Hypothalamus (tissue), 51 donors: ENCODE measurements around the gene PRKAR1B.

Experiments
- DNase-seq, 51 donors: peaks; one replicate each; lab custom pipeline; 2025; lab: John Stamatoyannopoulos, UW

The PRKAR1B gene

DNA sequence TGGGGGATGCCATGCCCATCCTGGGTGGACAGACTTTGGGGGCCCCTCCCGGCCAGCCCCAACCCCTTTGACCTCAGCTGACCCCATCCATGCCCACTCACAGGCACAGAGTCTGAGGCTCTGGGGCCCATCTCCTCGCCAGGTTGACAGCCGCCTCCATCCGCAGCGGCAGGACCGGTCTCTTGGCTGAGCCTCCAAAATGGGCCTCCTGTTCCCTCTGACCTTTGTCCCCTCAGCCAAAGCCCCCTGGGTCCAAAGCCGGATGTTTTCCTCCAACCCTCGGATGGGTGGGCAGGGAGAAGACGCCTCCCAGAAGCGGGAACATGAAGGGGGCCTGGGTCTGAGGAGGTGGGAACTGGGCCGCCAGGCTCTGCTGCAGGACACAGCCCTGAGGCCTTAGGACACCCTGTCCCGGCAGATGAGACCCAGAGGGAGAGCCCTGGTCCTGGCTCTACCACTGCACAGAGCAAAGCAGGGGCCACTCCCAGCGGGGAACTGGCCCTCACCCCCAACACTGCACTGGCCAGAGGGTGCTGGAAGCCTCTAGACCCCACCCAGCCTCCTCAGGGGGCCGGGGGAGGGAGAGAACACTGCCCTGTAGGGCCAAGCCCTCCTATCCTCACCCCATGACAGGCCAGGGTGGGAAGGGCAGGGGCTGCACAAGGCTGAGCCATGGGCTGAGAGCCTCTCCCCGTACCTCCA lies 220.0 kb downstream of the PRKAR1B start:
- no peak for DNase-seq

GRCh38 chr7:506391-506831 lies 220.7 kb downstream of the PRKAR1B start:
- no peak for DNase-seq

- DNase-seq, result no peak
These were observed 221.9 kb downstream of the PRKAR1B start for GRCh38 chr7:505171-505570.

DNA sequence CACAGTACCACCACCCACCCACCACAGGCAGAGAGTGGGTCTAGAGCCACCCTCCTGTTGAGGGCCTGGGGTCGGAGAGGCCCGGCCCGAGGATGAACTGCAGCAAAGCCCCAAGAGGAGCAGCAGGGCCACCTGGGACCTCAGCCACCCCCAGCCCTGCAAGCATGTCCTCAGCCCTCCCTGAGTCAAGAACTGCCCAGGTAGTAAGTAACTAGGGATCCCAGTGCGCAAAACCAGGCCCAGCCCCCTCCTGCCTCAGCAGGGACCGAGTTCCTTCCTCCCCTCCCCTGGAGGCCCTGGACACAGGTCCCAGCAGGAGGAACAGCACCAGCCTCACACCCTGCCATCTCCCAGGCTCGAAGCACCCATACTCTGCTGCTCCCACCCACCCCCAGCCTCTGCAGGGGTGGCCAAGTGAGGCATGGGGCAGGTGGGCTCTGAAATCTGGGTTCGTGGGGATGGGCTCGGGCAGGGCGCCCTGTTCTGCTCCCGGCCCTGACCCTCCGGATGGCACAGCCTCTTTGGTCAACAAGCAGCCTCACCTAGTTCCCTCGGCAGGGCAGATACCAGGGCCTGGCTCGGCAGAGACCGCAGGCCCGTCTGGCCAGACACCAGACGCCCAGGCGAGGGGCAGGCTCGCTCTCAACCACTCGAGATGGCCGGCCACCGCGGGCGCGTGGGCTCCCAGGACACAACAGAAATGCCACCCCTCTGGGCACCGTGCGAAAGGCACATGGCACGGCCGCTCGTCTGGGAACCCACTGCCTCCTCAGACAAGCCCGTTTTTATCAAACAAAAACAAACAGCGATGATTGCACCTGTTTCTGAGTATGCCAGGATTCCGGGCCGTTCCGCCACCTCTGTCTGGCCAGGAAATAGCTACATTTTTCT lies 222.6 kb downstream of the PRKAR1B start:
- no peak for DNase-seq

- no peak for DNase-seq
These were observed 223.4 kb downstream of the PRKAR1B start for GRCh38 chr7:503575-504111.

DNA sequence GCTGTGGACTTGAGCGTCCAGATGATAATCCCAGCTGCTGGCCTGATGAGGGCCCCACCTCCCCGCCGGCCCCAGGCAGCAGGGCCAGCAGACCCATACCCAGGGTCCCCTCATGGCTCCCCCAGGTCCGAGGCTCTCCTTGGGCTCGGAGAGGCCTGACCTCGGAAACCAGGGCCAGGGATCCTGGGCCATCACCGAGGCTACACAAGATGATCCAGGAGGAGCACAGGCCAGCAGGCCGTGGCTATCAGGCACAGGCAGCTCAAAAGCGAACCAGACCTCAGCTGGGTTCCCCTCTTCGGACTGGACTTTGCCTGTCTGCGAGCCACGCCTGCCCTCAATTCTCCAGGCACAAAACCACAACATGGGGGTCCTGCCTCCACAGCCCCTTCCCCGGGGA lies 224.8 kb downstream of the PRKAR1B start:
- DNase-seq, result no peak

- no peak for DNase-seq
These were observed 225.6 kb downstream of the PRKAR1B start for GRCh38 chr7:501526-501925.

DNA sequence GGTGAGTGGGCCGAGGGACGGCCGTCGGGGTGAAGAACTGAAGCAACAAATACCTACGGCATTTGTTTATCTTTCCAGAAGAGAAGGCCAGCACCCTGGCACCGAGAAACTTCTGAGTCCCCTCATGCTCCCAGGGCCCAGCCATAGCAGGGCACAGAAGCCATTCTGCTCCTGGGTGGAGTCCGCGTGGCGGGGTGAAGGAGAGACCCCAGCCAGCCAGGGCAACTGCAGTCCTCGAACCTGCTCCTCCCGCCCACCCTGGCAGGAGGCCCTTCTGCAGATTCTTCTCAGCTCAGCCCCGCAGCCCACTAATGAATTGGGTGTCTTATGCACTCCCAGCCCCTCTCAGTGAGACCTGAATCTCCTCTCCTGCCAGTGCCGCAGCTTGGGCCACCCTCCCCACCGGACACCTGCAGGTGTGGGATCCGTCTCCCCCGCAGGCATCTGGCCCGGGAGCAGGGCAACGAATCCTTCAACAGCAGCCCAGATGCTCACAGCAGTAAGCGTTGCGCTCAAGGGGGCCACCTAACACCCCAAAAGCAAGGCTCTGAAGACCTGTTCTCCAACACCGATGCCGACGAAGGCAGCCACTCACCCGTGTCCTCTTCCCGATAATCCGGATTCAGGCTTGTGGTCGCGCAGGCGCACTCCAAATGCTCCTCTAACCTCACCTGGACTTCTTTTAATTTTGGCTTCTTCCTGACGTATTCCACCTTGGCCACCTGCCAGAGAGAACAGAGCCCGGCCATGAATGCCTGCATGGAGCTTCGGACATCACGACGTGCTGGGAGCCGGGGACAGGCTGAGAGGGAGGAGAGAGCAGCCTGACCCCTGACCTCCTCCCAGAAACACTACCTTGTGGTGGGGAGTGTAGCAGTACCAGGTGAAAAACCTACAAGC lies 226.3 kb downstream of the PRKAR1B start:
- DNase-seq, result no peak

DNA sequence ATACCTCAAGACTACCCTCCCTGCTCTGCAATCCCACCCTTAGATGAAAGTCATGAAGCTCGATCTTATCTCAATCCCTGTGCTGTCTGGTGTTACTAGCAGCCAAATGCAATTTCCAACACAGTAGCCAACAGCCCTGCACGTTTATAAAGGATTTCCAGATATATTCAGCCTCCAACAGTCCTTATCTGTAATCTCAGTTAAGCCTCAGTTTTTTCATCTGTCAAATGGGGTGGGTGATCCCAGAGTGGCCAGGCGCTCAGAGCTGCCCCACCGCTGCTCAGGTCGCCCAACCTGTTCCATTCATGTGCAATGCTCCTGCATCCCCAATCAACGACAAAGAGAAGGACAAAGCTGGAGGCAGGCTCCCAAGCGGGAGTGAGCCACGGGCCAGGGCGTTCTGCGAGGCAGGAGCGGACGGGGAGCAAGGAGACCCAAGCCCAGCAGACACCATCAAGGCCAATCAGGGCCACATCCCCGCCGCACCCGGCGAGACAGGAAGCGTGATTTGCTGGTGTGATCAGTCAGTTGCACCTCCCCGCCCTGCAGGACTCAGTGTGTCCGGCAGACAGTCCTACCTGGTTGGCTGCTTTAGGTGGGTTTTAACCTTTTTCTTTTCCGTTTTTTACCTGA lies 227.1 kb downstream of the PRKAR1B start:
- no peak for DNase-seq
